WTC11 (cell line): ENCODE results near the gene ZGLP1. TPM values are rescaled to one million over a fixed set of nuclear protein-coding genes. Genes with fewer than 3 reads are reported as not detected.

ENCODE experiments used
- CBFB ChIP-seq: sonication (generic); formaldehyde crosslinking; IDR thresholded peaks from 2 replicates; pipeline ENCODE4 v1.8.1; 2022; ENCODE audit warnings: mild to moderate bottlenecking, low read depth, missing genetic modification reagents
- ELF4 ChIP-seq: sonication (generic); formaldehyde crosslinking; IDR thresholded peaks from 2 replicates; pipeline ENCODE4 v1.8.1; 2022; ENCODE audit warnings: low read depth, mild to moderate bottlenecking, moderate library complexity, missing genetic modification reagents
- FOXP1 ChIP-seq: sonication (generic); formaldehyde crosslinking; IDR thresholded peaks from 2 replicates; pipeline ENCODE4 v1.8.0; 2022; ENCODE audit warnings: missing genetic modification reagents, mild to moderate bottlenecking, moderate library complexity, borderline replicate concordance
- GTF2I ChIP-seq: fragments of 250-450 bp; sonication (Bioruptor Pico); conservative IDR thresholded peaks from 2 replicates; pipeline ENCODE4 v1.4.0; 2021; ENCODE audit warnings: mild to moderate bottlenecking
- HMGA2 ChIP-seq: fragments of 250-450 bp; sonication (Bioruptor Pico); IDR thresholded peaks from 2 replicates; pipeline ENCODE4 v1.4.0; 2021; ENCODE audit warnings: mild to moderate bottlenecking, moderate library complexity
- JAZF1 ChIP-seq: fragments of 250-450 bp; sonication (Bioruptor Pico); IDR thresholded peaks from 2 replicates; pipeline ENCODE4 v1.9.0; 2021; ENCODE audit warnings: moderate library complexity, mild to moderate bottlenecking, inconsistent platforms
- MYBL2 ChIP-seq: sonication (generic); formaldehyde crosslinking; IDR thresholded peaks from 2 replicates; pipeline ENCODE4 v1.8.1; 2023; ENCODE audit warnings: mild to moderate bottlenecking, moderate library complexity, missing genetic modification reagents
- NFE2L1 ChIP-seq: sonication (generic); formaldehyde crosslinking; IDR thresholded peaks from 2 replicates; pipeline ENCODE4 v1.8.1; 2023; ENCODE audit warnings: missing genetic modification reagents
- NR2C2 ChIP-seq: sonication (generic); formaldehyde crosslinking; IDR thresholded peaks from 2 replicates; pipeline ENCODE4 v1.8.0; 2022; ENCODE audit warnings: mild to moderate bottlenecking, missing genetic modification reagents
- ZBTB21 ChIP-seq: sonication (generic); formaldehyde crosslinking; IDR thresholded peaks from 2 replicates; pipeline ENCODE4 v1.8.1; 2023; ENCODE audit warnings: mild to moderate bottlenecking, missing genetic modification reagents, borderline replicate concordance
- ZNF138 ChIP-seq: sonication (generic); formaldehyde crosslinking; conservative IDR thresholded peaks from 2 replicates; pipeline ENCODE4 v1.8.1; 2022; ENCODE audit warnings: mild to moderate bottlenecking, moderate library complexity, missing genetic modification reagents
- ZNF232 ChIP-seq: sonication (generic); formaldehyde crosslinking; IDR thresholded peaks from 2 replicates; pipeline ENCODE4 v1.8.0; 2022; ENCODE audit warnings: mild to moderate bottlenecking, missing genetic modification reagents
- ZNF263 ChIP-seq: sonication (generic); formaldehyde crosslinking; IDR thresholded peaks from 2 replicates; pipeline ENCODE4 v1.8.1; 2022; ENCODE audit warnings: low read depth, mild to moderate bottlenecking, moderate library complexity, missing genetic modification reagents
- ZNF317 ChIP-seq: sonication (generic); formaldehyde crosslinking; IDR thresholded peaks from 2 replicates; pipeline ENCODE4 v1.8.1; 2023; ENCODE audit warnings: low read depth, mild to moderate bottlenecking, moderate library complexity, missing genetic modification reagents, borderline replicate concordance
- ZNF396 ChIP-seq: fragments of 250-450 bp; sonication (Bioruptor Pico); IDR thresholded peaks from 2 replicates; pipeline ENCODE4 v1.8.0; 2021; ENCODE audit warnings: mild to moderate bottlenecking, moderate library complexity, borderline replicate concordance
- total RNA-seq: library from RNA; stranded (reverse); gene quantifications from 3 replicates; pipeline ENCODE4 v1.2.3, GENCODE V29; 2021
- TF ChIP-seq, protein P1 (sequence below): fragments of 200-600 bp; IDR thresholded peaks from 2 replicates; pipeline ENCODE4 v1.8.0; 2022; ENCODE audit warnings: antibody characterized with exemption
- TF ChIP-seq, protein P2 (sequence below): sonication (generic); formaldehyde crosslinking; IDR thresholded peaks from 2 replicates; pipeline ENCODE4 v1.8.0; 2022; ENCODE audit warnings: mild to moderate bottlenecking, missing genetic modification reagents
- TF ChIP-seq, protein P3 (sequence below): fragments of 250-450 bp; sonication (Bioruptor Pico); IDR thresholded peaks from 2 replicates; pipeline ENCODE4 v1.9.0; 2021; ENCODE audit warnings: moderate library complexity, mild to moderate bottlenecking, inconsistent platforms, borderline replicate concordance
- TF ChIP-seq, protein P4 (sequence below): fragments of 250-450 bp; sonication (Bioruptor Pico); IDR thresholded peaks from 2 replicates; pipeline ENCODE4 v1.8.0; 2021; ENCODE audit warnings: mild to moderate bottlenecking
- TF ChIP-seq, protein P5 (sequence below): fragments of 250-450 bp; sonication (Bioruptor Pico); IDR thresholded peaks from 2 replicates; pipeline ENCODE4 v1.9.0; 2021; ENCODE audit warnings: mild to moderate bottlenecking, borderline replicate concordance
- TF ChIP-seq, protein P6 (sequence below): sonication (generic); formaldehyde crosslinking; conservative IDR thresholded peaks from 2 replicates; pipeline ENCODE4 v1.8.1; 2023; ENCODE audit warnings: mild to moderate bottlenecking, low read depth, missing genetic modification reagents, moderate library complexity
- TF ChIP-seq, protein P7 (sequence below): sonication (generic); formaldehyde crosslinking; IDR thresholded peaks from 2 replicates; pipeline ENCODE4 v1.8.0; 2023; ENCODE audit warnings: missing genetic modification reagents
- TF ChIP-seq, protein P8 (sequence below): sonication (generic); formaldehyde crosslinking; IDR thresholded peaks from 2 replicates; pipeline ENCODE4 v1.8.1; 2022; ENCODE audit warnings: mild to moderate bottlenecking, missing genetic modification reagents, moderate library complexity, borderline replicate concordance

The ZGLP1 gene
- total RNA-seq, 1 experiment from 2014 or later = 5.9 TPM

DNA sequence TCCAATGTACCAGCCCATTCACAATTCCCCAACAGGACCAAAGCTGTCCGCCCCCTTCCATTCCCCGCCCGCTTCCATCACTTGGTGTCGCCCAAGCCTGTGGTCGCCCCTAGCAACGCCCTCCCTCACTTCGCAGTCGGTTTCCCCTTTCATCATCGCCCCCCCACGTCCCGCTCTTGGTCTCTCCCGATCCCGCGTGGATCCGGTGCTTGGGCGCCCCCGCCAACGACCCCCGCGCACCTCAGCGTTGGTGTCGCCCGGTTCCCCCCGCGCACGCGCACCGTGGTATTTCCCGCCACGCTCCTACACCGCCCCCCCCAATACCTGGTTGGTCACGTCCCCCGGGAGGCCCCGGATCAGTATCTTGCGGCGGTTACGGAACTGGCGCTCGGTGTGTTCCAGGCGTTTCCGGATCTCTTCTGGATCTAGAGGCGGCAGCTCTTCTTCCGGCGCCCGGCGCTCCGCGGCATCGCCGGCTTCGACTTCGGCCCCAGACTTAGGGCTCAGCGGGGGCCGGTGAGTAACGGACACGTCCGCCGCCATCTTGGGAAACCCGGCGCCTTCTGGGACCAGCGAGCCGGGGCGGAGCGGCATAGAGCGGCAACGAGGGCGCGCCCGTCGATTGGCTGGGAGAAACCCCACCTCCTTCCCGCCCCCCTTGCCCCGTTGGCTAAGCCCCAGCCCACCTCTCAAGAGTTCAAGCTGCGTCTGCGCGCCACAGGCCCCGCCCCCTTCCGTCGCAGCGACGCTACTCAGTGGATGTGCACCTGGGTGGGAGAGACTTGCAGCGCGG, 23.5 kb upstream of the ZGLP1 start, which contains the start of gene RAVER1 (continued):
- TF ChIP-seq FOXP1 (CRISPR knock-in tag) (0 out of 2 replicates have a peak, but pooled peaks have one; percentile 58), ZNF317 (CRISPR knock-in tag) (no peak), NR2C2 (no peak), ZNF263 (CRISPR knock-in tag) (no peak), GTF2I (CRISPR knock-in tag) (no peak), ELF4 (CRISPR knock-in tag) (0 out of 2 replicates have a peak, but pooled peaks have one; percentile 37), ZBTB21 (no peak), ZNF138 (CRISPR knock-in tag) (no peak), ZNF396 (CRISPR knock-in tag) (no peak), MYBL2 (CRISPR knock-in tag) (0 out of 2 replicates have a peak, but pooled peaks have one; percentile 35), ZNF232 (CRISPR knock-in tag) (no peak), HMGA2 (no peak), NFE2L1 (CRISPR knock-in tag) (peak; percentile 38; the same call in 1 of the 2 replicates), CBFB (no peak), JAZF1 (CRISPR knock-in tag) (no peak)
- TF ChIP-seq, protein P1, sequence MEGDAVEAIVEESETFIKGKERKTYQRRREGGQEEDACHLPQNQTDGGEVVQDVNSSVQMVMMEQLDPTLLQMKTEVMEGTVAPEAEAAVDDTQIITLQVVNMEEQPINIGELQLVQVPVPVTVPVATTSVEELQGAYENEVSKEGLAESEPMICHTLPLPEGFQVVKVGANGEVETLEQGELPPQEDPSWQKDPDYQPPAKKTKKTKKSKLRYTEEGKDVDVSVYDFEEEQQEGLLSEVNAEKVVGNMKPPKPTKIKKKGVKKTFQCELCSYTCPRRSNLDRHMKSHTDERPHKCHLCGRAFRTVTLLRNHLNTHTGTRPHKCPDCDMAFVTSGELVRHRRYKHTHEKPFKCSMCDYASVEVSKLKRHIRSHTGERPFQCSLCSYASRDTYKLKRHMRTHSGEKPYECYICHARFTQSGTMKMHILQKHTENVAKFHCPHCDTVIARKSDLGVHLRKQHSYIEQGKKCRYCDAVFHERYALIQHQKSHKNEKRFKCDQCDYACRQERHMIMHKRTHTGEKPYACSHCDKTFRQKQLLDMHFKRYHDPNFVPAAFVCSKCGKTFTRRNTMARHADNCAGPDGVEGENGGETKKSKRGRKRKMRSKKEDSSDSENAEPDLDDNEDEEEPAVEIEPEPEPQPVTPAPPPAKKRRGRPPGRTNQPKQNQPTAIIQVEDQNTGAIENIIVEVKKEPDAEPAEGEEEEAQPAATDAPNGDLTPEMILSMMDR = no peak
- TF ChIP-seq, protein P2, sequence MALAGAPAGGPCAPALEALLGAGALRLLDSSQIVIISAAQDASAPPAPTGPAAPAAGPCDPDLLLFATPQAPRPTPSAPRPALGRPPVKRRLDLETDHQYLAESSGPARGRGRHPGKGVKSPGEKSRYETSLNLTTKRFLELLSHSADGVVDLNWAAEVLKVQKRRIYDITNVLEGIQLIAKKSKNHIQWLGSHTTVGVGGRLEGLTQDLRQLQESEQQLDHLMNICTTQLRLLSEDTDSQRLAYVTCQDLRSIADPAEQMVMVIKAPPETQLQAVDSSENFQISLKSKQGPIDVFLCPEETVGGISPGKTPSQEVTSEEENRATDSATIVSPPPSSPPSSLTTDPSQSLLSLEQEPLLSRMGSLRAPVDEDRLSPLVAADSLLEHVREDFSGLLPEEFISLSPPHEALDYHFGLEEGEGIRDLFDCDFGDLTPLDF = no peak
- TF ChIP-seq, protein P3, sequence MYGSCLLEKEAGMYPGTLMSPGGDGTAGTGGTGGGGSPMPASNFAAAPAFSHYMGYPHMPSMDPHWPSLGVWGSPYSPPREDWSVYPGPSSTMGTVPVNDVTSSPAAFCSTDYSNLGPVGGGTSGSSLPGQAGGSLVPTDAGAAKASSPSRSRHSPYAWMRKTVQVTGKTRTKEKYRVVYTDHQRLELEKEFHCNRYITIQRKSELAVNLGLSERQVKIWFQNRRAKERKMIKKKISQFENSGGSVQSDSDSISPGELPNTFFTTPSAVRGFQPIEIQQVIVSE = no peak
- TF ChIP-seq, protein P4, sequence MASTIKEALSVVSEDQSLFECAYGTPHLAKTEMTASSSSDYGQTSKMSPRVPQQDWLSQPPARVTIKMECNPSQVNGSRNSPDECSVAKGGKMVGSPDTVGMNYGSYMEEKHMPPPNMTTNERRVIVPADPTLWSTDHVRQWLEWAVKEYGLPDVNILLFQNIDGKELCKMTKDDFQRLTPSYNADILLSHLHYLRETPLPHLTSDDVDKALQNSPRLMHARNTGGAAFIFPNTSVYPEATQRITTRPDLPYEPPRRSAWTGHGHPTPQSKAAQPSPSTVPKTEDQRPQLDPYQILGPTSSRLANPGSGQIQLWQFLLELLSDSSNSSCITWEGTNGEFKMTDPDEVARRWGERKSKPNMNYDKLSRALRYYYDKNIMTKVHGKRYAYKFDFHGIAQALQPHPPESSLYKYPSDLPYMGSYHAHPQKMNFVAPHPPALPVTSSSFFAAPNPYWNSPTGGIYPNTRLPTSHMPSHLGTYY (CRISPR knock-in tag) = no peak
- TF ChIP-seq, protein P5, sequence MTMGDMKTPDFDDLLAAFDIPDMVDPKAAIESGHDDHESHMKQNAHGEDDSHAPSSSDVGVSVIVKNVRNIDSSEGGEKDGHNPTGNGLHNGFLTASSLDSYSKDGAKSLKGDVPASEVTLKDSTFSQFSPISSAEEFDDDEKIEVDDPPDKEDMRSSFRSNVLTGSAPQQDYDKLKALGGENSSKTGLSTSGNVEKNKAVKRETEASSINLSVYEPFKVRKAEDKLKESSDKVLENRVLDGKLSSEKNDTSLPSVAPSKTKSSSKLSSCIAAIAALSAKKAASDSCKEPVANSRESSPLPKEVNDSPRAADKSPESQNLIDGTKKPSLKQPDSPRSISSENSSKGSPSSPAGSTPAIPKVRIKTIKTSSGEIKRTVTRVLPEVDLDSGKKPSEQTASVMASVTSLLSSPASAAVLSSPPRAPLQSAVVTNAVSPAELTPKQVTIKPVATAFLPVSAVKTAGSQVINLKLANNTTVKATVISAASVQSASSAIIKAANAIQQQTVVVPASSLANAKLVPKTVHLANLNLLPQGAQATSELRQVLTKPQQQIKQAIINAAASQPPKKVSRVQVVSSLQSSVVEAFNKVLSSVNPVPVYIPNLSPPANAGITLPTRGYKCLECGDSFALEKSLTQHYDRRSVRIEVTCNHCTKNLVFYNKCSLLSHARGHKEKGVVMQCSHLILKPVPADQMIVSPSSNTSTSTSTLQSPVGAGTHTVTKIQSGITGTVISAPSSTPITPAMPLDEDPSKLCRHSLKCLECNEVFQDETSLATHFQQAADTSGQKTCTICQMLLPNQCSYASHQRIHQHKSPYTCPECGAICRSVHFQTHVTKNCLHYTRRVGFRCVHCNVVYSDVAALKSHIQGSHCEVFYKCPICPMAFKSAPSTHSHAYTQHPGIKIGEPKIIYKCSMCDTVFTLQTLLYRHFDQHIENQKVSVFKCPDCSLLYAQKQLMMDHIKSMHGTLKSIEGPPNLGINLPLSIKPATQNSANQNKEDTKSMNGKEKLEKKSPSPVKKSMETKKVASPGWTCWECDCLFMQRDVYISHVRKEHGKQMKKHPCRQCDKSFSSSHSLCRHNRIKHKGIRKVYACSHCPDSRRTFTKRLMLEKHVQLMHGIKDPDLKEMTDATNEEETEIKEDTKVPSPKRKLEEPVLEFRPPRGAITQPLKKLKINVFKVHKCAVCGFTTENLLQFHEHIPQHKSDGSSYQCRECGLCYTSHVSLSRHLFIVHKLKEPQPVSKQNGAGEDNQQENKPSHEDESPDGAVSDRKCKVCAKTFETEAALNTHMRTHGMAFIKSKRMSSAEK (CRISPR knock-in tag) = no peak
- TF ChIP-seq, protein P6, sequence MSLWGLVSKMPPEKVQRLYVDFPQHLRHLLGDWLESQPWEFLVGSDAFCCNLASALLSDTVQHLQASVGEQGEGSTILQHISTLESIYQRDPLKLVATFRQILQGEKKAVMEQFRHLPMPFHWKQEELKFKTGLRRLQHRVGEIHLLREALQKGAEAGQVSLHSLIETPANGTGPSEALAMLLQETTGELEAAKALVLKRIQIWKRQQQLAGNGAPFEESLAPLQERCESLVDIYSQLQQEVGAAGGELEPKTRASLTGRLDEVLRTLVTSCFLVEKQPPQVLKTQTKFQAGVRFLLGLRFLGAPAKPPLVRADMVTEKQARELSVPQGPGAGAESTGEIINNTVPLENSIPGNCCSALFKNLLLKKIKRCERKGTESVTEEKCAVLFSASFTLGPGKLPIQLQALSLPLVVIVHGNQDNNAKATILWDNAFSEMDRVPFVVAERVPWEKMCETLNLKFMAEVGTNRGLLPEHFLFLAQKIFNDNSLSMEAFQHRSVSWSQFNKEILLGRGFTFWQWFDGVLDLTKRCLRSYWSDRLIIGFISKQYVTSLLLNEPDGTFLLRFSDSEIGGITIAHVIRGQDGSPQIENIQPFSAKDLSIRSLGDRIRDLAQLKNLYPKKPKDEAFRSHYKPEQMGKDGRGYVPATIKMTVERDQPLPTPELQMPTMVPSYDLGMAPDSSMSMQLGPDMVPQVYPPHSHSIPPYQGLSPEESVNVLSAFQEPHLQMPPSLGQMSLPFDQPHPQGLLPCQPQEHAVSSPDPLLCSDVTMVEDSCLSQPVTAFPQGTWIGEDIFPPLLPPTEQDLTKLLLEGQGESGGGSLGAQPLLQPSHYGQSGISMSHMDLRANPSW (CRISPR knock-in tag) = no peak
- TF ChIP-seq, protein P7, sequence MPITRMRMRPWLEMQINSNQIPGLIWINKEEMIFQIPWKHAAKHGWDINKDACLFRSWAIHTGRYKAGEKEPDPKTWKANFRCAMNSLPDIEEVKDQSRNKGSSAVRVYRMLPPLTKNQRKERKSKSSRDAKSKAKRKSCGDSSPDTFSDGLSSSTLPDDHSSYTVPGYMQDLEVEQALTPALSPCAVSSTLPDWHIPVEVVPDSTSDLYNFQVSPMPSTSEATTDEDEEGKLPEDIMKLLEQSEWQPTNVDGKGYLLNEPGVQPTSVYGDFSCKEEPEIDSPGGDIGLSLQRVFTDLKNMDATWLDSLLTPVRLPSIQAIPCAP = no peak
- TF ChIP-seq, protein P8, sequence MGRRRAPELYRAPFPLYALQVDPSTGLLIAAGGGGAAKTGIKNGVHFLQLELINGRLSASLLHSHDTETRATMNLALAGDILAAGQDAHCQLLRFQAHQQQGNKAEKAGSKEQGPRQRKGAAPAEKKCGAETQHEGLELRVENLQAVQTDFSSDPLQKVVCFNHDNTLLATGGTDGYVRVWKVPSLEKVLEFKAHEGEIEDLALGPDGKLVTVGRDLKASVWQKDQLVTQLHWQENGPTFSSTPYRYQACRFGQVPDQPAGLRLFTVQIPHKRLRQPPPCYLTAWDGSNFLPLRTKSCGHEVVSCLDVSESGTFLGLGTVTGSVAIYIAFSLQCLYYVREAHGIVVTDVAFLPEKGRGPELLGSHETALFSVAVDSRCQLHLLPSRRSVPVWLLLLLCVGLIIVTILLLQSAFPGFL (CRISPR knock-in tag) = no peak
